GM21723 (cell line): Measurements from ENCODE around the gene CSN1S1.

ENCODE experiments used
- ATAC-seq: cut with Tn5 transposase; IDR thresholded peaks from one replicate; pipeline ENCODE4 v1.9.1; 2021; ENCODE audit warnings: mild to moderate bottlenecking, moderate library complexity; ENCODE audit not compliant: unreplicated experiment

CSN1S1 gene

DNA sequence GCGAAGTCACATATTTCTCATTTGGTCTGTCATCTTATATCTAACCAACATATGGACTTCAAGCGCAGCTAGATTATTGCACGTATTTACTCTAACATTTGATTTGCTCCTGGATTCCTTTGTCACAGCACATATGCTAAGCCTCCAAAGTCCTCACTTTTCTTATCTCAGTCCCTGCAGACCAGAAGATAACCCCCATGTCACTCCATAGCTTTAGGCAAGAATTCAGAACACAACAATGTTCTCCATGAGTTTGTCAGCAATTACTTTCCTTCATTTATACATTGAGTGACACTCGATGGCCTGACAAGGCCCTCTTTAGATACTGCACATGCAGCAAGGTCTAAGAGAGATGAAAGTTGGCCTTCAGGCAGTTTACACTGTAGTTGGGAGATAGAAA lies 60.1 kb downstream of the CSN1S1 start:
- ATAC-seq = no peak

DNA sequence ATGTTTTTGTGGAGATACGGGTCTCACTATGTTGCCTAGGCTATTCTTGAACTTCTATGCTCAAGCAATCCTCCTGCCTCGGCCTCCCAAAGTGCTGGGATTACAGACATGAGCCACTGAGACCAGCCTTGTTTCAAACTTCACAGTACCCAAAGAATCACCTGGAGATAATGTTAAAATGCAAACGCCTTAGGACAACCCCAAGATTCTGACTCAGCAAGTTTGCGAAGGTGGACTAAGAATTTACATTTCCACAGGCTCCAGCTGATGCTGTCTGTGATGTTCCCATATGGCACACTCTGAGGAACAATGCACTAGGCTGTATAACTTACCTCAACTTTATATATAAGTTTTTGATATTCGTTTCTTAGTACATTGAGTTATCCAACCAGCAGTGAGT lies 63.9 kb downstream of the CSN1S1 start:
- ATAC-seq = no peak

GRCh38 chr4:69995526-69996016 lies 64.7 kb downstream of the CSN1S1 start, which contains the start of gene STATH:
STATH (plus strand) TSS chr4:69995966; CDS start chr4:69998438, 2,472 bp downstream.
- no peak for ATAC-seq
